ENCODE results near the gene AHI1.

AHI1 gene

GRCh38 chr6:135424385-135424784, 73.2 kb downstream of the AHI1 start (continued):
- TF ChIP-seq, protein P1, sequence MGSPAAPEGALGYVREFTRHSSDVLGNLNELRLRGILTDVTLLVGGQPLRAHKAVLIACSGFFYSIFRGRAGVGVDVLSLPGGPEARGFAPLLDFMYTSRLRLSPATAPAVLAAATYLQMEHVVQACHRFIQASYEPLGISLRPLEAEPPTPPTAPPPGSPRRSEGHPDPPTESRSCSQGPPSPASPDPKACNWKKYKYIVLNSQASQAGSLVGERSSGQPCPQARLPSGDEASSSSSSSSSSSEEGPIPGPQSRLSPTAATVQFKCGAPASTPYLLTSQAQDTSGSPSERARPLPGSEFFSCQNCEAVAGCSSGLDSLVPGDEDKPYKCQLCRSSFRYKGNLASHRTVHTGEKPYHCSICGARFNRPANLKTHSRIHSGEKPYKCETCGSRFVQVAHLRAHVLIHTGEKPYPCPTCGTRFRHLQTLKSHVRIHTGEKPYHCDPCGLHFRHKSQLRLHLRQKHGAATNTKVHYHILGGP (tag by site-specific recombination; IDR thresholded peaks at IDR 0.05), result no peak
- no peak for TF ChIP-seq GLIS1 (tag by site-specific recombination; IDR thresholded peaks at IDR 0.05)
- no peak for TF ChIP-seq ZNF768 (tag by site-specific recombination; IDR thresholded peaks at IDR 0.05)
- TF ChIP-seq ZNF112 (tag by site-specific recombination; IDR thresholded peaks at IDR 0.05), result no peak
- TF ChIP-seq, protein P2, sequence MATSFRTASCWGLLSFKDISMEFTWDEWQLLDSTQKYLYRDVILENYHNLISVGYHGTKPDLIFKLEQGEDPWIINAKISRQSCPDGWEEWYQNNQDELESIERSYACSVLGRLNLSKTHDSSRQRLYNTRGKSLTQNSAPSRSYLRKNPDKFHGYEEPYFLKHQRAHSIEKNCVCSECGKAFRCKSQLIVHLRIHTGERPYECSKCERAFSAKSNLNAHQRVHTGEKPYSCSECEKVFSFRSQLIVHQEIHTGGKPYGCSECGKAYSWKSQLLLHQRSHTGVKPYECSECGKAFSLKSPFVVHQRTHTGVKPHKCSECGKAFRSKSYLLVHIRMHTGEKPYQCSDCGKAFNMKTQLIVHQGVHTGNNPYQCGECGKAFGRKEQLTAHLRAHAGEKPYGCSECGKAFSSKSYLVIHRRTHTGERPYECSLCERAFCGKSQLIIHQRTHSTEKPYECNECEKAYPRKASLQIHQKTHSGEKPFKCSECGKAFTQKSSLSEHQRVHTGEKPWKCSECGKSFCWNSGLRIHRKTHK (tag by site-specific recombination; IDR thresholded peaks at IDR 0.05), result no peak
- no peak for TF ChIP-seq ZNF114 (tag by site-specific recombination; IDR thresholded peaks at IDR 0.05)
- no peak for TF ChIP-seq ZNF394 (tag by site-specific recombination; IDR thresholded peaks at IDR 0.05; ENCODE audit: borderline replicate concordance)

GRCh38 chr6:135423649-135424128, 73.9 kb downstream of the AHI1 start:
- ChIA-PET CTCF (interaction anchor here (0.6 to 4.6 kb wide), 40 partner anchors 9 to 1470 kb away, joined by 3 to 65 read pairs (median 4); no protein-coding TSS in a partner anchor), POLR2A (no interaction called here)
- Histone ChIP-seq H3K4me1 (ENCODE audit: control insufficient read depth, insufficient read depth, low read length) (no peaks in the 10 kb centered on the region), H3K36me3 (ENCODE audit: control insufficient read depth in 2 of 2, insufficient read depth in 1 of 2, low read length in 2 of 2) (no peaks in the 10 kb centered on the region; a peak in 1 of 3 replicates), H3K27ac (ENCODE audit: extremely low read depth, low read depth, low read length) (no peak overlapping the region), H3K4me3 (ENCODE audit: low read depth, low read length) (no peak overlapping the region), H3K9me3 (ENCODE audit: control insufficient read depth, insufficient read depth, low read depth, low read length) (no peaks in the 10 kb centered on the region)
- no peak for TF ChIP-seq ZNF560 (tag by site-specific recombination; IDR thresholded peaks at IDR 0.05; ENCODE audit: borderline replicate concordance)
- TF ChIP-seq ZNF561 (tag by site-specific recombination; IDR thresholded peaks at IDR 0.05; ENCODE audit: borderline replicate concordance), result no peak
- no peak for TF ChIP-seq ZNF274 (IDR thresholded peaks at IDR 0.05; ENCODE audit: low read length)
- TF ChIP-seq ZNF274 (tag by site-specific recombination; IDR thresholded peaks at IDR 0.05; ENCODE audit: borderline replicate concordance), result no peak
- TF ChIP-seq ZNF639 (tag by site-specific recombination; IDR thresholded peaks at IDR 0.05), result no peak
- TF ChIP-seq ZNF19 (tag by site-specific recombination; IDR thresholded peaks at IDR 0.05; ENCODE audit: low read depth), result no peak
- TF ChIP-seq ZNF654 (tag by site-specific recombination; IDR thresholded peaks at IDR 0.05; ENCODE audit: low read depth), result peak; percentile 59

GRCh38 chr6:135419162-135419561, 78.4 kb downstream of the AHI1 start:
- Histone ChIP-seq H3K36me3 (ENCODE audit: control insufficient read depth in 2 of 2, insufficient read depth in 1 of 2, low read length in 2 of 2) (no peaks in the 10 kb centered on the region; a peak in 1 of 3 replicates), H3K4me1 (ENCODE audit: control insufficient read depth, insufficient read depth, low read length) (no peaks in the 10 kb centered on the region), H3K27ac (ENCODE audit: extremely low read depth, low read depth, low read length) (no peak overlapping the region), H3K4me3 (ENCODE audit: low read depth, low read length) (no peak overlapping the region), H3K9me3 (ENCODE audit: control insufficient read depth, insufficient read depth, low read depth, low read length) (no peaks in the 10 kb centered on the region)
- CTCF ChIA-PET, result interaction anchor here (0.7 to 1.3 kb wide), 3 partner anchors 49 to 276 kb away, joined by 3 to 4 read pairs (median 3); no protein-coding TSS in a partner anchor
- TF ChIP-seq ZNF510 (tag by site-specific recombination; IDR thresholded peaks at IDR 0.05; ENCODE audit: insufficient replicate concordance), result no peak
- no peak for TF ChIP-seq ZSCAN4 (tag by site-specific recombination; IDR thresholded peaks at IDR 0.05)
- no peak for TF ChIP-seq HOXA7 (CRISPR knock-in tag; IDR thresholded peaks at IDR 0.05; ENCODE audit: borderline replicate concordance)
- no peak for TF ChIP-seq KLF8 (tag by site-specific recombination; IDR thresholded peaks at IDR 0.05)
- POLR2A ChIA-PET, result interaction anchor here (0.6 kb wide), 1 partner anchor 9 kb away, joined by 4 read pairs; no protein-coding TSS in a partner anchor

All from HEK293 (cell line).